Liver (tissue), 9 donors: ENCODE results near the gene CAT. TPM values are rescaled to one million over a fixed set of nuclear protein-coding genes. Genes with fewer than 3 reads are reported as not detected.

Experiments
- DNase-seq: peaks from one replicate; pipeline ENCODE4 v3.0.0-alpha.2; 2017; ENCODE audit warnings: low spot score
- H3K27ac ChIP-seq, 2 donors: one replicate each; pipeline ENCODE4 v1.7.0; 2013; ENCODE audit warnings: inconsistent platforms in 2 of 2, low read length in 2 of 2, control low read depth in 1 of 2, low read depth in 1 of 2, mild to moderate bottlenecking in 1 of 2
- H3K27me3 ChIP-seq, 4 donors: one replicate each; pipeline versions ENCODE4 v1.6.1 to v1.7.0; 2013; ENCODE audit warnings: low read length in 3 of 4, inconsistent platforms in 1 of 4, mild to moderate bottlenecking in 1 of 4, moderate library complexity in 1 of 4; ENCODE audit not compliant: control insufficient read depth in 4 of 4, insufficient read depth in 4 of 4
- H3K36me3 ChIP-seq, 4 donors: one replicate each; pipeline versions ENCODE4 v1.6.1 to v1.7.0; 2013; ENCODE audit warnings: low read length in 3 of 4, mild to moderate bottlenecking in 3 of 4, low read depth in 1 of 4, moderate library complexity in 1 of 4; ENCODE audit not compliant: control insufficient read depth in 4 of 4, insufficient read depth in 3 of 4
- H3K4me1 ChIP-seq, 4 donors: one replicate each; pipeline versions ENCODE4 v1.6.1 to v1.7.0; 2013; ENCODE audit warnings: low read length in 3 of 4, mild to moderate bottlenecking in 3 of 4, moderate library complexity in 1 of 4; ENCODE audit not compliant: control insufficient read depth in 4 of 4, insufficient read depth in 4 of 4
- H3K4me3 ChIP-seq, 3 donors: one replicate each; pipeline versions ENCODE4 v1.6.1 to v1.7.0; 2013; ENCODE audit warnings: low read length in 3 of 3, control low read depth in 1 of 3, low read depth in 1 of 3, mild to moderate bottlenecking in 1 of 3
- H3K9ac ChIP-seq, 2 donors: one replicate each; pipeline ENCODE4 v1.7.0; 2013; ENCODE audit warnings: low read length in 2 of 2, mild to moderate bottlenecking in 2 of 2, moderate library complexity in 2 of 2, control low read depth in 1 of 2, low read depth in 1 of 2
- H3K9me3 ChIP-seq, 4 donors: one replicate each; pipeline versions ENCODE4 v1.6.1 to v1.7.0; 2013; ENCODE audit warnings: low read length in 3 of 4; ENCODE audit not compliant: control insufficient read depth in 4 of 4
- ATF3 ChIP-seq: IDR thresholded peaks from 2 replicates; pipeline ENCODE4 v1.6.1; 2016; ENCODE audit warnings: antibody characterized with exemption
- CTCF ChIP-seq: fragments of 150-350 bp; IDR thresholded peaks from 2 replicates; pipeline ENCODE4 v1.5.1; 2017; ENCODE audit warnings: improper control_type of control experiment, low read depth, low read length; ENCODE audit not compliant: missing input control
- EGR1 ChIP-seq, 2 donors: IDR thresholded peaks; 2 replicates each; pipeline ENCODE4 v1.6.1; 2016 to 2018; ENCODE audit warnings: antibody characterized with exemption in 2 of 2, low read depth in 2 of 2
- FOXA1 ChIP-seq: IDR thresholded peaks from 2 replicates; pipeline ENCODE4 v1.6.1; 2016; ENCODE audit warnings: antibody characterized with exemption
- FOXA2 ChIP-seq: IDR thresholded peaks from 2 replicates; pipeline ENCODE4 v1.6.1; 2016; ENCODE audit warnings: antibody characterized with exemption
- GABPA ChIP-seq, 2 donors: IDR thresholded peaks in 1 of 2; conservative IDR thresholded peaks in 1 of 2; 2 replicates each; pipeline ENCODE4 v1.6.1; 2016; ENCODE audit warnings: antibody characterized with exemption in 2 of 2, mild to moderate bottlenecking in 1 of 2, moderate library complexity in 1 of 2
- HNF4A ChIP-seq, 2 donors: conservative IDR thresholded peaks; 2 replicates each; pipeline ENCODE4 v1.6.1; 2016; ENCODE audit warnings: antibody characterized with exemption in 2 of 2, mild to moderate bottlenecking in 2 of 2
- HNF4G ChIP-seq: IDR thresholded peaks from 2 replicates; pipeline ENCODE4 v1.6.1; 2016; ENCODE audit warnings: antibody characterized with exemption
- JUND ChIP-seq, 2 donors: IDR thresholded peaks; 2 replicates each; pipeline ENCODE4 v1.6.1; 2016; ENCODE audit warnings: antibody characterized with exemption in 2 of 2
- MAX ChIP-seq: IDR thresholded peaks from 2 replicates; pipeline ENCODE4 v1.6.1; 2016; ENCODE audit warnings: antibody characterized with exemption
- NR2F2 ChIP-seq: IDR thresholded peaks from 2 replicates; pipeline ENCODE4 v1.6.1; 2016; ENCODE audit warnings: antibody characterized with exemption
- RAD21 ChIP-seq, 2 donors: IDR thresholded peaks; 2 replicates each; pipeline ENCODE4 v1.6.1; 2016; ENCODE audit warnings: antibody characterized with exemption in 2 of 2, mild to moderate bottlenecking in 2 of 2
- REST ChIP-seq: IDR thresholded peaks from 2 replicates; pipeline ENCODE4 v1.6.1; 2016; ENCODE audit warnings: antibody characterized with exemption, mild to moderate bottlenecking
- RXRA ChIP-seq, 2 donors: IDR thresholded peaks; 2 replicates each; pipeline ENCODE4 v1.6.1; 2017 to 2018; ENCODE audit warnings: antibody characterized with exemption in 2 of 2, mild to moderate bottlenecking in 1 of 2
- SP1 ChIP-seq: IDR thresholded peaks from 2 replicates; pipeline ENCODE4 v1.6.1; 2018; ENCODE audit warnings: antibody characterized with exemption, mild to moderate bottlenecking
- TAF1 ChIP-seq: conservative IDR thresholded peaks from 2 replicates; pipeline ENCODE4 v1.6.1; 2016; ENCODE audit warnings: antibody characterized with exemption, mild to moderate bottlenecking
- YY1 ChIP-seq: IDR thresholded peaks from 2 replicates; pipeline ENCODE4 v1.6.1; 2016; ENCODE audit warnings: antibody characterized with exemption, mild to moderate bottlenecking
- ZBTB33 ChIP-seq: IDR thresholded peaks from 2 replicates; pipeline ENCODE4 v1.6.1; 2016; ENCODE audit warnings: antibody characterized with exemption
- WGBS: extraction: QIAGEN DNeasy Blood & Tissue Kit; methylation state at CpG from one replicate; pipeline ENCODE4 v1.1.7; 2013; 5-methylcytosine and 5-hydroxymethylcytosine counted together
- polyA plus RNA-seq, 2 donors: library from polyadenylated mRNA; stranded (reverse) in 1 of 2; unstranded in 1 of 2; fragments of 200-250 nt in 1 of 2; fragments of >200 nt in 1 of 2; fragmentation: Nextera tagmentation in 1 of 2; extraction: Ambion mirVana in 1 of 2; gene quantifications; one replicate each; pipeline versions ENCODE4 v1.2.1 to v1.2.3, GENCODE V29; 2013 to 2015
- total RNA-seq, 2 donors: library from RNA; depleted of rRNA; stranded (reverse); fragments of >200 nt; gene quantifications; one replicate each; pipeline ENCODE4 v1.2.3, GENCODE V29; 2014
- donor health status: healthy.
- donor health status: healthy.
- donor health status: healthy.
- donor health status: healthy.
- donor health status: healthy.

Gene CAT
- total and polyA plus RNA-seq, 4 donors = 270 to 620 (median 388) TPM

GRCh38 chr11:34478845-34479663 is 40.3 kb downstream of the CAT start:
- H3K9me3 ChIP-seq = no peaks in the 10 kb centered on the region
- H3K27me3 ChIP-seq = no peaks in the 10 kb centered on the region
- H3K27ac ChIP-seq = no peak overlapping the region
- no peak overlapping the region for H3K4me3 ChIP-seq
- TF ChIP-seq FOXA1 (no peak), EGR1 (IDR thresholded peaks at IDR 0.05; ENCODE audit: low read depth in 2 of 2) (no peak), YY1 (no peak), GABPA (IDR thresholded peaks at IDR 0.05 in 1 of 2, conservative IDR thresholded peaks at IDR 0.05 in 1 of 2) (no peak), MAX (no peak), ZBTB33 (no peak), RAD21 (IDR thresholded peaks at IDR 0.05) (no peak), RXRA (IDR thresholded peaks at IDR 0.05) (no peak), HNF4A (conservative IDR thresholded peaks at IDR 0.05) (no peak), CTCF (no peak), ATF3 (no peak), NR2F2 (no peak), FOXA2 (no peak), TAF1 (no peak), REST (no peak), JUND (IDR thresholded peaks at IDR 0.05) (no peak), SP1 (no peak), HNF4G (no peak)
- DNase-seq = no peak
- no peaks in the 10 kb centered on the region for H3K36me3 ChIP-seq
- WGBS = 61% methylated on average over 8 of the region's 8 CpGs
- no peak overlapping the region for H3K9ac ChIP-seq
- peaks cover 0 to 6% (median 5%) of the 10 kb centered on the region in 4 donors for H3K4me1 ChIP-seq
